H1 (cell line): ENCODE results near the gene DDB1.

Source experiments
- CTCF ChIP-seq, 3 experiments: IDR thresholded peaks; 1 replicate in 2 of 3; 2 replicates in 1 of 3; pipeline versions ENCODE4 v1.5.1 to v1.6.1; 2011; ENCODE audit warnings: low read length in 3 of 3, mild to moderate bottlenecking in 3 of 3, inconsistent platforms in 2 of 3, low read depth in 1 of 3, moderate library complexity in 1 of 3; ENCODE audit not compliant: insufficient read depth in 1 of 3; ENCODE audit errors: control extremely low read depth in 1 of 3
- EZH2 ChIP-seq: fragments of 200-600 bp; sonication (generic); IDR thresholded peaks from 2 replicates; pipeline ENCODE4 v1.7.1; 2012; ENCODE audit warnings: low read depth, mild to moderate bottlenecking, moderate library complexity, low read length, inconsistent platforms; ENCODE audit not compliant: severe bottlenecking
- KDM1A ChIP-seq: fragments of 200-600, 300-600 bp; sonication (generic); IDR thresholded peaks from 2 replicates; pipeline ENCODE4 v1.7.1; 2016; ENCODE audit warnings: mild to moderate bottlenecking, low read length, borderline replicate concordance
- RFX5 ChIP-seq: IDR thresholded peaks from 2 replicates; pipeline ENCODE4 v1.6.1; 2011; ENCODE audit warnings: low read depth, low read length, improper control_type of control experiment, borderline replicate concordance

GRCh38 chr11:61325649-61326414 lies 7.1 kb downstream of the DDB1 start:
- TF ChIP-seq KDM1A (no peak), RFX5 (no peak), CTCF (IDR thresholded peaks at IDR 0.05; ENCODE audit: control extremely low read depth in 1 of 3, insufficient read depth in 1 of 3, low read depth in 1 of 3, low read length in 3 of 3) (no peak), EZH2 (no peak)
